GM10248 (cell line): ENCODE measurements around the gene CHST11.

ENCODE experiments used
- CTCF ChIA-PET: fragments of 300-600 bp; sonication (Branson Sonifier 250); formaldehyde crosslinking; extraction: SDS; loops from one replicate; lab custom pipeline; 2021; ENCODE audit warnings: antibody characterized with exemption; lab: Yijun Ruan, JAX
- POLR2A ChIA-PET: fragments of 350-650 bp; sonication (Branson Sonifier 250); formaldehyde crosslinking; extraction: SDS; loops from one replicate; lab custom pipeline; 2020; ENCODE audit warnings: antibody characterized with exemption; lab: Yijun Ruan, JAX
- DNase-seq: peaks from one replicate; pipeline ENCODE4 v3.0.0; 2012; ENCODE audit errors: extremely low spot score
- TF ChIP-seq, protein P1 (sequence below): IDR thresholded peaks from 2 replicates; pipeline ENCODE4 v1.5.1; 2012; ENCODE audit warnings: mild to moderate bottlenecking, low read depth; ENCODE audit errors: extremely low read depth, missing control alignments, control extremely low read depth

Gene CHST11

DNA sequence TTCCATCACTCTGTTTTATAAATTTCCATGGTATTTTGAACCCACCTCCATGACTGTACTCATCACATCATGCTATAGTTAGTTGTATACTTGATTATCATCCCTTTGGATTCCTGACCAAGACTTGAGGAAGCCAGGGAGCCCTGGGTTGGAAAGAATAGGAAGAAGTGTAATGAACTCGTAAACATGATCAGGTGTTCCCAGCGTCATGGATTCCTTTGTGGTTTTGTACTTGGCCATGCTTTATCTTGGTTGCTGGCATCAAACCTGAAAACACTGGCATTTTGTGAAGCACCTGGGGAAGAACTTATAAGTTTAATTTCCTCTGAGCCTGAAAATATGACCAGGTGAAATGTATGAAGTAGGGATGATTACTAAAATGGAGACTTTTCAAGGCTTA is 76.4 kb downstream of the CHST11 start:
- DNase-seq: no peak
- TF ChIP-seq, protein P1, sequence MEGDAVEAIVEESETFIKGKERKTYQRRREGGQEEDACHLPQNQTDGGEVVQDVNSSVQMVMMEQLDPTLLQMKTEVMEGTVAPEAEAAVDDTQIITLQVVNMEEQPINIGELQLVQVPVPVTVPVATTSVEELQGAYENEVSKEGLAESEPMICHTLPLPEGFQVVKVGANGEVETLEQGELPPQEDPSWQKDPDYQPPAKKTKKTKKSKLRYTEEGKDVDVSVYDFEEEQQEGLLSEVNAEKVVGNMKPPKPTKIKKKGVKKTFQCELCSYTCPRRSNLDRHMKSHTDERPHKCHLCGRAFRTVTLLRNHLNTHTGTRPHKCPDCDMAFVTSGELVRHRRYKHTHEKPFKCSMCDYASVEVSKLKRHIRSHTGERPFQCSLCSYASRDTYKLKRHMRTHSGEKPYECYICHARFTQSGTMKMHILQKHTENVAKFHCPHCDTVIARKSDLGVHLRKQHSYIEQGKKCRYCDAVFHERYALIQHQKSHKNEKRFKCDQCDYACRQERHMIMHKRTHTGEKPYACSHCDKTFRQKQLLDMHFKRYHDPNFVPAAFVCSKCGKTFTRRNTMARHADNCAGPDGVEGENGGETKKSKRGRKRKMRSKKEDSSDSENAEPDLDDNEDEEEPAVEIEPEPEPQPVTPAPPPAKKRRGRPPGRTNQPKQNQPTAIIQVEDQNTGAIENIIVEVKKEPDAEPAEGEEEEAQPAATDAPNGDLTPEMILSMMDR: no peak
- CTCF ChIA-PET: no interaction called here
- POLR2A ChIA-PET: no interaction called here

DNA sequence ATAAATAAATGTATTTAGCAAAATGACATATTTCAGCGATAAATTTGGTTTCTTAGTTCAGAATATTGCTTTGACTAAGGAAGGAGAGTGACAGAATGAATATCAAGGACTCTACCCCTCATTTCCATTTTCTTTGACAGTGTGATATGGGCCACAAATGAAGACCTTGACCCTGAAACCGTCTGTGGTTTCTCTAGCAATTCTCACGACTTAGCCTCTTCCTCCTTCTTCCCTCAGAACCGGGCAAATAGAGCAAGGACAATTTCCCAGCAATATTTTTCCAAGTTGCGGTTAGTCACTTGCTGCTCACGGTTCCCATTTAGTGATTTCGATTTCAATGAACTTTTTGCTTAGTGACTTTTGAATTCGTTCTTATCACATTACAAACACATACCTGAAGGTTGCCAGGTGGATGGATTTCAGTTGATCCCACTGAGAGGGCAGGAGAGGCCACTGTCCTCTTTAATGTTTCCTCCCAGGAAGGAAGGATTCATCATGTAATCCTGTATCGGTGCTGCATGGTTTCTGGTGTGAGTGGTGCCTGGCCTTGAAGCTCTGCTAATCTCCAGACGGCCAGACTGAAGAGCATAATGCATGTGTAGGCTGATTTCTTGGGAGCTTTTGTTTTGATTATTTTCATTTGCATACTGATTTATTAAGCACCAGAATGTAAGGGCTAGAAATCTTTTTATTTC is 77.6 kb downstream of the CHST11 start:
- DNase-seq: no peak
- ChIA-PET POLR2A (no interaction called here), CTCF (interaction anchor here (1.0 to 1.2 kb wide), 4 partner anchors 9 to 35 kb away, joined by 3 to 4 read pairs (median 3); no protein-coding TSS in a partner anchor)
- TF ChIP-seq, protein P1: no peak

DNA sequence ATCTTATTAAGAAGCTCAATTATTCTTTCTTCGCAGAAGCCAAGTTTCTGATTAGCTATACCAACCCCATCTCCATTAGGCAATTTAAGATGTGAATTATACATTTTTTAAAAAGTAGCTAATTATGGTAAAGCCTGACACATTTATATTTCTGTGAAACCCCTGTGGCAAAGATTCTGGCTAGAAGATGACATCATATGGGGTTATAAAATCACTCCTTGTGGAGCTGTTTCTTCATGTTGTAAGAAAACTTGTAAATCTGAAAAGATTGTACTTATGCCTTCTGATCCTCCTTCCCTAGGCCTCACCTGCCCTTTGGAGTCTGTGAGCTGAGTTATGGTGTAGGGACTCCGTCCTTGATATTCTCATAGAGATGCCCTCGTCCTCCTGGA is 78.1 kb downstream of the CHST11 start:
- TF ChIP-seq, protein P1: no peak
- no peak for DNase-seq
- ChIA-PET CTCF (interaction anchor here (0.9 to 1.2 kb wide), 5 partner anchors 9 to 77 kb away, joined by 3 to 4 read pairs (median 3); no protein-coding TSS in a partner anchor), POLR2A (no interaction called here)

DNA sequence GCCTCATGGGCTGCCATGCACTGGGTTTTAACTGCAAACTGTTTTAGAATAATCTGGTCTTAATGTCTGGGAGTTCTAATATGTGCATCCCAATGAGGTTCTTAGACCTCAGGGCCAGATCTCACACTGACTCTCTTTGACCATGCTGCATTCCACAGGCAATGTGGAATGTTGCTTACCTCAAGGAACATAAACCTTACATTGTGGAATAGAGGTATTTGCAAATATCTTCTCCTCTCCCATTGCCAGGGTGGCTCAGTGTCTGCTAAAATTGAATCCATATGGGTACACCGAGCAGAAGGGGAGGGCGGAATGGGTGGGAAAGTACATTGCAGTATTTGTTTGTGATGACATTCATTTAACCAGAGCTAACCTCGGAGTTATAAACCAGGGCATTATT is 78.6 kb downstream of the CHST11 start:
- ChIA-PET CTCF (interaction anchor here (0.9 to 1.2 kb wide), 5 partner anchors 8 to 77 kb away, joined by 3 to 4 read pairs (median 3); no protein-coding TSS in a partner anchor), POLR2A (no interaction called here)
- TF ChIP-seq, protein P1: no peak

DNA sequence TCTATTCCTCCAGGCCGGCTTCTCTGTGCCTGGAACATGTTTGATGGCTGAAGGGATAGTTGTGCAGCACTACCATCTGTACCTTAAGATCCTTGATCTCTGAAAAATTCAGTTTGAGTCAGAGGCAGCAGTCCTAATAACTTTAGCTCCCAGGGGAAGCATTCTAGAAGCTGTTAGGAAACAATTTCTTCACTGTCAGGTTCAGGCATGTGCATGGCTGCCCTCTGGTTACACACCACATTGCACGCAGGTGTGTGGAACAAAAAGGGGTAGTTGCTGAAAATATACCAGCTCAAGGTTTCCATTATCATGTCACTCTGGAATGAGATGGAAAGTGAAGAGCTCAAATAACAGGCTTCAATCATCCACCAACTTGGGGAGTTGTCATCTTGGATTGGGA is 80.1 kb downstream of the CHST11 start:
- TF ChIP-seq, protein P1: no peak
- no peak for DNase-seq
- POLR2A ChIA-PET: no interaction called here
- CTCF ChIA-PET: interaction anchor here (0.9 kb wide), 1 partner anchor 11 kb away, joined by 3 read pairs; no protein-coding TSS in a partner anchor

More for the DNA sequence above, 78.6 kb downstream of the CHST11 start:
- DNase-seq: no peak

DNA sequence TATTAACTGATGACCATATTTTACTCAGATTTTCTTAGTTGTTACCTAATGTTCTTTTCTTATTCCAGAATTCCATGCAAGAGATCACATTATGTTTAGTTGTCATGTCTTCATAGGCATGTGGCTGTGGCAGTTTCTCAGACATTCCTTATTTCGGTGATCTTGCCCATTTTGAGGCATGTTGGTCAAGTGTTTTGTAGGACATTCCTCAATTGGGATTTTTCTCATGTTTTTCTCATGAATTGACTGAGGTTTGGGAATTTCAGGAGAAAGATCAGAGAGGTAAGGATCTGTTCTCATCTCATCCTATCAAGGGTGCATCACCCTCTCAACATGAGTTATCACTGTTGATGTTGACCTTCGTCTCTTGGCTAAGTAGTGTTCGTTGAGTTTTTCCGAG is 81.3 kb downstream of the CHST11 start:
- POLR2A ChIA-PET: no interaction called here
- CTCF ChIA-PET: no interaction called here
- TF ChIP-seq, protein P1: no peak
- DNase-seq: no peak
